HG03139 (cell line): ENCODE data around the gene GDPD3.

Experiments
- ATAC-seq: cut with Tn5 transposase; IDR thresholded peaks from one replicate; pipeline ENCODE4 v1.9.1; 2021; ENCODE audit not compliant: unreplicated experiment

The GDPD3 gene

GRCh38 chr16:30082545-30083090 lies 30.7 kb downstream of the GDPD3 start:
- no peak for ATAC-seq

GRCh38 chr16:30079480-30079879 lies 33.9 kb downstream of the GDPD3 start:
- no peak for ATAC-seq

DNA sequence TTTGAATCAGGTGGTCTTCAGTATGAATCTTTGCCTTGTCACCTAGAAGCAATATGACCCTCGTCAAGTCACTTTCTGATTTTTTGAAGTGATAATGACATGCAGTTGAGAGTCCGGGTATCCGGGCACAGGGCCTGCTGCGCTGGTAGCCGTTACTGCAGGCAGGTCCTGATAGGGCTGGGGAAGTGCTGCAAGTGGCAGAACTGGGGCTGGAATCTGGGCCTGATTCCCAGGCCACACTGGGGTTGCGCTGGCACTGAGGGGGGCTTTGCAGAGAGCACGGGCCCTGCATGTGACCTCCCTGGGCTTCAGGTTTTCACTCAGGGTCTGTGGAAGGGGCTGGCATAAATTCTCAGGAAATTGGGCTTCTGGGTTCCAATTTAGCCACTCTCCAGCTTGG lies 34.6 kb downstream of the GDPD3 start:
- no peak for ATAC-seq

DNA sequence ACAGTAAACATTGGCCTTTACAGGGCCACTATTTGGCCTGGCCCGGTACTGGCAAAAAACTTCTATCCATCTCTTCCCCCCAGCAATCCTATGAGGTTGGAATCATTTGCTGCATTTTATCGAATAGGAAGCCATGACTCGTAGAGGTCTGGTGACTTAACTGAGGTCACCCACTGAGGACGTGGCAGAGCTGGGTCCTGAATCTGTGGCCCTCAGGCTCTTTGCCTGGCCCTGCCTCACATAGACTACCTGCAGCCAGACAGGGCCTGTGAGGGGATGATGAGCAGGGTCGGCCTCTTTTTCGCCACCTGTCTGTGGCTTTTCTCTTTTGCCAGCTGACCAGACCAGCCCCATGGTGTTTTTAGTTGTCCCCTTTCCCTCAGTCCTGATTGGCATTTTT lies 35.7 kb downstream of the GDPD3 start:
- ATAC-seq: no peak

DNA sequence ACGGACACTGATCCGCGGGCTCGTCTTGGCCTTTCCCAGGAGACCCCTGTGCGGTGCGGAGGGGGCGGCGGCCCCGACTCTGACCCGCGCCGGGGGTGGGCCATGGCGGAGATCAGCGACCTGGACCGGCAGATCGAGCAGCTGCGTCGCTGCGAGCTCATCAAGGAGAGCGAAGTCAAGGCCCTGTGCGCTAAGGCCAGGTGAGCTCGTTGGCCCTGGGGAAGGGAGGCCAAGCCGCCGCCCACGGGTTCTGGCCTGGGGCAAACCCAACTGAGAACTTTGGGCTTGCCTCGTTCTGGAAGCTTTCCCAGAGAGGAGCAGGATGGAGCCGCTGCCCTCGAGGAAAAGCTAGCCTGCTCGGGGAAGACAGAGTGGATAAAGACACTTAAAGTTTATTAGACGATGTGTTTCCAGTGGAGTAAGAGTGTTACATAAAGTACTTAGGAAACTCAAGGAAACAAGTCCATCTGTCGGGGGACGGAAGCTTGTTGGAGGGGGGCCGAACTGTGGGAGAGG lies 37.0 kb downstream of the GDPD3 start:
- peak; percentile 16 for ATAC-seq

GRCh38 chr16:30075503-30076275 lies 37.6 kb downstream of the GDPD3 start, which contains the start of gene PPP4C:
TSS of gene PPP4C (plus strand) at chr16:30075994. CDS start at chr16:30076378, 384 bp downstream.
- peak; percentile 69 for ATAC-seq

GRCh38 chr16:30070490-30070889 lies 42.8 kb downstream of the GDPD3 start:
- ATAC-seq: no peak

GRCh38 chr16:30069611-30070462 lies 43.5 kb downstream of the GDPD3 start:
- ATAC-seq: no peak

DNA sequence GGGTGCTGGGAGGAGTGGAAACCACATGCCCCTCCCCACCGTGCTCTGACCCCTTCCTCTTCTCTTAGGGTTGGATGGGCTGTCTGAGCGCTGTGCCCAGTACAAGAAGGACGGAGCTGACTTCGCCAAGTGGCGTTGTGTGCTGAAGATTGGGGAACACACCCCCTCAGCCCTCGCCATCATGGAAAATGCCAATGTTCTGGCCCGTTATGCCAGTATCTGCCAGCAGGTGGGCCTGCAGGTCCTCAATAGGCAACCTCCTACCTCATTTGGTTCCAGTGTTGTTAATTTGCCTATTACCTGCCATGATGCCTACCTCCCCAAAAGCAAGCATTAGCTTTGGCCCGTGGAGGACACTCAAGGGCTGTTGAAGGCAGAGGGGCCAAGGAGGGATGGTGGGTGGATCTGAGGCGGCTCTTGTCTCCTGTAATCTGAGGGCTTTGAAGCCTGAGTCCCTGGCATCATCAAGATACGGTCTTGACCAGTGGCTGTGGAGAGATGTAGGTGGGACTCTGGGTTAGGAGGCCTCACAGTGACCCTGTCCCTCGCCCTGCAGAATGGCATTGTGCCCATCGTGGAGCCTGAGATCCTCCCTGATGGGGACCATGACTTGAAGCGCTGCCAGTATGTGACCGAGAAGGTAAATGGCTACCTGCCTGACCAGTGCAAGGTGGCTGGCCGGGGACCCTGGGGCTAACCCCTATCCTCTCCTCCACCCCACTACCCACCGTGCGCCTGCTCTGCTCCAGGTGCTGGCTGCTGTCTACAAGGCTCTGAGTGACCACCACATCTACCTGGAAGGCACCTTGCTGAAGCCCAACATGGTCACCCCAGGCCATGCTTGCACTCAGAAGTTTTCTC lies 44.4 kb downstream of the GDPD3 start:
- no peak for ATAC-seq

- no peak for ATAC-seq
Observed at GRCh38 chr16:30068333-30068732, 45.0 kb downstream of the GDPD3 start.

- no peak for ATAC-seq
Observed at GRCh38 chr16:30067584-30067916, 45.8 kb downstream of the GDPD3 start.

- ATAC-seq: no peak
Observed at GRCh38 chr16:30066761-30067583, 46.4 kb downstream of the GDPD3 start.

DNA sequence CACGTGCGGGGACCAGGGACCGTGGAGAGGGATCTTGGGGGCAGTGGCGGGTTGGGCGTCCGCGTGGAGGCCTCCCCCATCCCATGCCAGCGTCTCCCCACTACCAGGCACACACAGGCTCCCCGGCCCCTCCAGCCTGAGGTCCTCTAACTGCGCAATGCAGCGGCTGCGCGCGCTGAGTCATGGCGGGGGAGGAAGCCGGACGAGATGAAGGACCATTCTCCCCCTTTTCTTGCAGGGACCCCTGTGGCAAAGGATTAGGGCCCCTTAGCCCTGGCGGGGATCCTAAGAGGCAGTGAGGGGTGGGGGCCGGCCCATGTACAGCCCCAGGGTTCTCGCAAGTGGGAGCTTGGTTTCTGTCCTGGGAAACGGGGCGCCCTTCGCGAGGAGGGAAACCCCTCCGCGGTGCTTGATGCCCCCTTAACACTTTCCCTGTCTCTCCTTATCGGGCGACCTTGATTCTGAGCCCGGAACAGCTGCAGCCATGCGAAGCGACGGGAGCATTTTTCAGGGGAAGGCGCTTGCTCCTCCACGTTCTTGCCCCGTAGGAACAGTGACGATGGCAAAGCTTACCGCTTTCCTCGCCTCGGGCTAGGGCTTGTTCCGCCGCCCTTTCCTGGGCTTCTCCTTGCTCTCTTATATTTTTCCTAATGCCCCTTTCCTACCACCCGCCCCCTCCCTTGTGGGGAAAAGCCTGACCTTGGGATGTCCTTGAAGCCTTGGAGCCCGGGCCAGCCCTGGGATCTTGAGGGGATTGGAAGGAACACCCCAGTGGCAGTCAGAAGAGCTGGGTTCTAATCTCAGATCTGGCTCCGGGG lies 47.2 kb downstream of the GDPD3 start:
- no peak for ATAC-seq

GRCh38 chr16:30065102-30065942 lies 48.0 kb downstream of the GDPD3 start, which contains the start of gene ALDOA:
TSS of gene ALDOA (plus strand) at chr16:30065760. CDS start at chr16:30066898, 1,138 bp downstream.
- ATAC-seq: peak; percentile 76

GRCh38 chr16:30064729-30065101 lies 48.6 kb downstream of the GDPD3 start:
- no peak for ATAC-seq

DNA sequence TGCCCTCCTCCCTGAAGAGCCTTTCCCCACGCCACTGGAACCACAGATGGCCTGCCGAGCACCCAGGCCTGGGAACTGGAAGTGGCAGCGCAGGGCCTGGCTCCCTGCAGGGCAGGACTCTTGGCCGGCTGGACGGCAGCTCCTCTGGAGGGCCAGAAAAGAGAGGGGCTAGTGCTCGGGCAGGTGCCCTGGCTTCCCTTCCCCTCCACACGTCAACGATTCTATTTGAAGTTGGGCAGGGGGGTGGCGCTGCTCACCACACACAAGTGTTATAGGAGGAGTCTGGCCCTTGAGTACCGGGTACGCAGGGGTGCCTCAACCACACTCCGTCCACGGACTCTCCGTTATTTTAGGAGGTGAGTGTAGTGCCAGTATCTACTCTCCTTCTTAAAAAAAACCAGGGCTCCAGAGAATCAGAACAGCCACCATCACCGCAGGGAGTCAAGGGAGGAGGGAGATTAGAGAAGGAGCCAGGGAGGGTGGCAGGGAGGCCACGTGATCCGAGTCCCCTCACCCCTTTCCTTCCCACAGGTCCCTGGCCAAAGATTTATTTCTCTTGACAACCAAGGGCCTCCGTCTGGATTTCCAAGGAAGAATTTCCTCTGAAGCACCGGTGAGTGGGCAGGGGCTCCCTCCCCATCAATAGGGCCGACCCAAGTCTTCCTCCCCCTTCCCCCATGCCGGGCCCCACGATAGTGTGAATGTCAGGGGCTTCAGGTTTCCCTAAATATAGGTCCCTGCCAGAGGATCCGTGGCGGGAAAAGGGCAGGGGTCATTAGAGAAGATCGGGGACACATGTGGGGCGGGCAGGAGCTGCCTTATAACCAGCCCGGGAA lies 49.2 kb downstream of the GDPD3 start:
- no peak for ATAC-seq

GRCh38 chr16:30063278-30063892 lies 50.0 kb downstream of the GDPD3 start:
- no peak for ATAC-seq
